Measurements from ENCODE around the gene TAF11L4.
A peak's percentile ranks its signal among the peaks of the same experiment; 100 is the strongest.
"Not testable (repeated sequence)": the region's sequence is repeated elsewhere in the genome, so short reads cannot be mapped to it uniquely, and the experiment has no call there.

The TAF11L4 gene

GRCh38 chr5:17521501-17521900 lies at the start of gene TAF11L4:
Gene TAF11L4, plus strand, starts transcription at chr5:17521801.
- DNase-seq = not testable (repeated sequence)

- DNase-seq = not testable (repeated sequence)
These were observed 46.5 kb upstream of the TAF11L4 start for GRCh38 chr5:17475064-17475463.

GRCh38 chr5:17477043-17477442 lies 44.6 kb upstream of the TAF11L4 start:
- TF ChIP-seq GATA1 (IDR thresholded peaks at IDR 0.05; ENCODE audit: low read depth, low read length) (no peak), POLR2A (IDR thresholded peaks at IDR 0.05; ENCODE audit: low read length) (no peak)
- DNase-seq = no peak

GRCh38 chr5:17477573-17478265 lies 43.9 kb upstream of the TAF11L4 start:
- DNase-seq = no peak
- no peak for TF ChIP-seq GATA1 (IDR thresholded peaks at IDR 0.05; ENCODE audit: low read depth, low read length)
- no peak for TF ChIP-seq POLR2A (IDR thresholded peaks at IDR 0.05; ENCODE audit: low read length)

GRCh38 chr5:17481378-17481777 lies 40.2 kb upstream of the TAF11L4 start:
- no peak for TF ChIP-seq POLR2A (IDR thresholded peaks at IDR 0.05; ENCODE audit: low read length)
- no peak for TF ChIP-seq GATA1 (IDR thresholded peaks at IDR 0.05; ENCODE audit: low read depth, low read length)
- no peak for DNase-seq

- DNase-seq = peak in 1 of 2 experiments; percentile 8
- TF ChIP-seq GATA1 (IDR thresholded peaks at IDR 0.05; ENCODE audit: low read depth, low read length) (no peak), POLR2A (IDR thresholded peaks at IDR 0.05; ENCODE audit: low read length) (no peak)
These were observed 38.8 kb upstream of the TAF11L4 start for GRCh38 chr5:17482790-17483189.

- DNase-seq = not testable (repeated sequence)
These were observed 35.0 kb upstream of the TAF11L4 start for GRCh38 chr5:17486464-17487173.

GRCh38 chr5:17487174-17487512 lies 34.5 kb upstream of the TAF11L4 start:
- TF ChIP-seq GATA1 (IDR thresholded peaks at IDR 0.05; ENCODE audit: low read depth, low read length) = no peak
- no peak for TF ChIP-seq POLR2A (IDR thresholded peaks at IDR 0.05; ENCODE audit: low read length)
- DNase-seq = no peak

- not testable (repeated sequence) for DNase-seq
These were observed 30.3 kb upstream of the TAF11L4 start for GRCh38 chr5:17491257-17491656.

GRCh38 chr5:17492770-17493169 lies 28.8 kb upstream of the TAF11L4 start:
- TF ChIP-seq GATA1 (IDR thresholded peaks at IDR 0.05; ENCODE audit: low read depth, low read length) (no peak), POLR2A (IDR thresholded peaks at IDR 0.05; ENCODE audit: low read length) (no peak)
- DNase-seq = no peak

GRCh38 chr5:17497446-17497845 lies 24.2 kb upstream of the TAF11L4 start:
- DNase-seq = no peak

GRCh38 chr5:17497931-17498330 lies 23.7 kb upstream of the TAF11L4 start, which contains the start of gene TAF11L2:
Gene TAF11L2, plus strand, starts transcription at chr5:17498231.
- not testable (repeated sequence) for DNase-seq

More at GRCh38 chr5:17497446-17497845, 24.2 kb upstream of the TAF11L4 start:
- TF ChIP-seq POLR2A (IDR thresholded peaks at IDR 0.05; ENCODE audit: low read length) (no peak), GATA1 (IDR thresholded peaks at IDR 0.05; ENCODE audit: low read depth, low read length) (no peak)

GRCh38 chr5:17511775-17512325 lies 9.8 kb upstream of the TAF11L4 start:
- no peak for TF ChIP-seq POLR2A (IDR thresholded peaks at IDR 0.05; ENCODE audit: low read length)
- DNase-seq = no peak

- DNase-seq = not testable (repeated sequence)
These were observed 4.1 kb upstream of the TAF11L4 start for GRCh38 chr5:17517526-17517925.

- not testable (repeated sequence) for DNase-seq
These were observed 3.5 kb upstream of the TAF11L4 start, which contains the start of gene TAF11L3 for GRCh38 chr5:17518067-17518466. Gene TAF11L3, plus strand, starts transcription at chr5:17518367.

- not testable (repeated sequence) for DNase-seq
These were observed 2.1 kb upstream of the TAF11L4 start for GRCh38 chr5:17519508-17519907.

GRCh38 chr5:17524935-17525334 lies 3.3 kb downstream of the TAF11L4 start, which contains the start of gene TAF11L5:
Gene TAF11L5, plus strand, starts transcription at chr5:17525235.
- DNase-seq = not testable (repeated sequence)

- DNase-seq = not testable (repeated sequence)
These were observed 4.9 kb downstream of the TAF11L4 start for GRCh38 chr5:17526504-17526903.

GRCh38 chr5:17528369-17528768 lies 6.8 kb downstream of the TAF11L4 start, which contains the start of gene TAF11L6:
Gene TAF11L6, plus strand, starts transcription at chr5:17528669.
- not testable (repeated sequence) for DNase-seq
